Loucy (cell line): ENCODE results near the gene PDGFB.

Experiments
- H2AFZ ChIP-seq: fragments of 200-600 bp; sonication (generic); 2 replicates; pipeline ENCODE4 v1.6.0; 2016; ENCODE audit warnings: antibody characterized with exemption, mild to moderate bottlenecking, low read length, moderate library complexity
- H3F3A ChIP-seq: fragments of 200-600 bp; 2 replicates; pipeline ENCODE4 v1.6.0; 2016; ENCODE audit warnings: antibody characterized with exemption, low read depth, mild to moderate bottlenecking
- H3K27me3 ChIP-seq: fragments of 200-600 bp; sonication (generic); 2 replicates; pipeline ENCODE4 v1.6.1; 2014; ENCODE audit warnings: low read length, mild to moderate bottlenecking; ENCODE audit not compliant: insufficient read depth, poor library complexity, severe bottlenecking
- H3K36me3 ChIP-seq: fragments of 200-600 bp; sonication (generic); 2 replicates; pipeline ENCODE4 v1.6.1; 2016; ENCODE audit warnings: low read length; ENCODE audit not compliant: insufficient read depth
- H3K4me1 ChIP-seq: fragments of 200-600 bp; sonication (generic); 2 replicates; pipeline ENCODE4 v1.5.1; 2014; ENCODE audit warnings: low read length, mild to moderate bottlenecking; ENCODE audit not compliant: insufficient read depth, poor library complexity, severe bottlenecking
- H3K4me2 ChIP-seq: fragments of 200-600 bp; sonication (generic); 2 replicates; pipeline ENCODE4 v1.6.0; 2014; ENCODE audit warnings: antibody characterized with exemption, low read length, low read depth, mild to moderate bottlenecking; ENCODE audit not compliant: poor library complexity, severe bottlenecking
- H3K4me3 ChIP-seq: fragments of 200-600 bp; sonication (generic); 2 replicates; pipeline ENCODE4 v1.5.1; 2014; ENCODE audit warnings: low read length, mild to moderate bottlenecking, mixed read lengths; ENCODE audit not compliant: poor library complexity, severe bottlenecking
- H3K79me2 ChIP-seq: fragments of 200-600 bp; sonication (generic); 2 replicates; pipeline ENCODE4 v1.6.1; 2014; ENCODE audit warnings: low read length; ENCODE audit not compliant: insufficient read depth
- H3K9ac ChIP-seq: fragments of 200-600 bp; sonication (generic); 2 replicates; pipeline ENCODE4 v1.6.0; 2014; ENCODE audit warnings: mild to moderate bottlenecking, low read depth, low read length, moderate library complexity; ENCODE audit not compliant: poor library complexity, severe bottlenecking
- H3K9me2 ChIP-seq: fragments of 200-600 bp; sonication (generic); replicated peaks from 2 replicates; pipeline ENCODE4 v1.6.1; 2016; ENCODE audit warnings: low read depth, low read length, mixed read lengths
- H3K9me3 ChIP-seq: fragments of 200-600 bp; sonication (generic); 2 replicates; pipeline ENCODE4 v1.6.1; 2014; ENCODE audit warnings: mild to moderate bottlenecking, antibody characterized with exemption, low read length, low read depth; ENCODE audit not compliant: insufficient read depth
- H4K20me1 ChIP-seq: fragments of 200-600 bp; sonication (generic); 2 replicates; pipeline ENCODE4 v1.6.0; 2014; ENCODE audit warnings: antibody characterized with exemption, low read length, mild to moderate bottlenecking; ENCODE audit not compliant: insufficient read depth, poor library complexity, severe bottlenecking
- EZH2phosphoT487 ChIP-seq: fragments of 200-600 bp; IDR thresholded peaks from 2 replicates; pipeline ENCODE4 v1.6.1; 2018; ENCODE audit warnings: antibody characterized with exemption, mild to moderate bottlenecking, moderate library complexity, borderline replicate concordance
- TF ChIP-seq, protein P1 (sequence below): fragments of 200-600 bp; sonication (generic); conservative IDR thresholded peaks from 2 replicates; pipeline ENCODE4 v1.5.1; 2014; ENCODE audit warnings: mild to moderate bottlenecking, antibody characterized with exemption, low read length

Gene PDGFB

DNA sequence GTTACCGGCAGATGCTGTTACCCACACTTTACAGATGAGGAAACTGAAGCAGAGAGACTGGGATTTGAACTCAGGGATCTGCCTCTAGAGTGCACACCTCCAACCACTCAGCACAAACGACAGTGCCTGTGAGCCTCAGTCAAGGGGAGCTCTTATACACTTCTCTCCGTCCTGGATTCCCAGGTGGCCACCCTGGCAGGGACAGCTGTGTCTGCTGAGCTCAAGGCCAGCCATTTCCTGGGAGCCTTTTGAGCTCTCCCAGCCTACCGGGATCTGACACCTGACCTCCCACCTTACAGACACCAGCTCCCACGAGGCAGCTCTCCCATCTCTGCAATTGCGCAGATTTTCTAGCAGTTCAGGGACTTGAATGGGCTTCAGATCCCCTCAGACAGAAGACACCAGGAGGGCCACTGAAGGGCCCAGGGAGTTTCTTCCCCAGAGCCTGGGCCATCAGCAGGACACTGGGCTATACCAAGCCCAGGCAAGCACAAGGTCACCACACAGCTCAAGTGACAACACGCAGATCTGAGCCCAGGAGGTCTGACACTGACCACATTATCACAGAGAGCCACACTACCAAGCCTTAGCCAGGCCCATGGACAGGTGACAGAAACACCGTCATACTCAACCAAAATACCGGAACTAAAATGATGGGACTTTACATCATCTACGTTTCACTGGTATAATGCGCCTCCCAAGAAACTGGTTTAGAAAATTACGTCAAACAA lies 17.1 kb downstream of the PDGFB start:
- Histone ChIP-seq H3K4me2 (no peak overlapping the region), H3K9ac (no peak overlapping the region), H3F3A (no peaks in the 10 kb centered on the region), H3K9me2 (no peaks in the 10 kb centered on the region), H3K9me3 (no peaks in the 10 kb centered on the region), H2AFZ (no peak overlapping the region), H3K79me2 (no peaks in the 10 kb centered on the region), H4K20me1 (no peaks in the 10 kb centered on the region), H3K4me3 (no peak overlapping the region), H3K36me3 (no peaks in the 10 kb centered on the region), H3K27me3 (peaks cover 25% of the 10 kb centered on the region), H3K4me1 (no peaks in the 10 kb centered on the region)
- TF ChIP-seq, protein P1, sequence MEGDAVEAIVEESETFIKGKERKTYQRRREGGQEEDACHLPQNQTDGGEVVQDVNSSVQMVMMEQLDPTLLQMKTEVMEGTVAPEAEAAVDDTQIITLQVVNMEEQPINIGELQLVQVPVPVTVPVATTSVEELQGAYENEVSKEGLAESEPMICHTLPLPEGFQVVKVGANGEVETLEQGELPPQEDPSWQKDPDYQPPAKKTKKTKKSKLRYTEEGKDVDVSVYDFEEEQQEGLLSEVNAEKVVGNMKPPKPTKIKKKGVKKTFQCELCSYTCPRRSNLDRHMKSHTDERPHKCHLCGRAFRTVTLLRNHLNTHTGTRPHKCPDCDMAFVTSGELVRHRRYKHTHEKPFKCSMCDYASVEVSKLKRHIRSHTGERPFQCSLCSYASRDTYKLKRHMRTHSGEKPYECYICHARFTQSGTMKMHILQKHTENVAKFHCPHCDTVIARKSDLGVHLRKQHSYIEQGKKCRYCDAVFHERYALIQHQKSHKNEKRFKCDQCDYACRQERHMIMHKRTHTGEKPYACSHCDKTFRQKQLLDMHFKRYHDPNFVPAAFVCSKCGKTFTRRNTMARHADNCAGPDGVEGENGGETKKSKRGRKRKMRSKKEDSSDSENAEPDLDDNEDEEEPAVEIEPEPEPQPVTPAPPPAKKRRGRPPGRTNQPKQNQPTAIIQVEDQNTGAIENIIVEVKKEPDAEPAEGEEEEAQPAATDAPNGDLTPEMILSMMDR, result no peak
- no peak for TF ChIP-seq EZH2phosphoT487

DNA sequence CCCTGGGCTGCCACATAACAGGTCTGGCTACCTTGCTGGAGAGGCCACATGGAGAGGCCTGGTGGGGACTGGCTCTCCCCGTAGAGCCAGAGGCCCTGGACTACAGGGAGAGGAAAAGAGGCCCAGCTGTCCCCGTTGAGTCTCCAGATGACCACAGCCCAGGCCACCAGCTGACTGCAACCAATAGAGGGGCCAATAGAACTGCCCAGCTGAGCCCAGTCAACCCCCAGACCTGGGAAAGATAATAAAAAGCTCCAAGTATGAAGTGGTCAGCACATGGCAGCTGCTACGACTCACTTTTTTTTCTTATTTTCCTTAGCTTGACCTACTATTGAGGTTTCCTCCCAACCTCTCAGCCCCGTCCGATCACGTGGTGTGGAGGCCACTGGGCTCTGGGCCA lies 18.4 kb downstream of the PDGFB start:
- no peak overlapping the region for H3K9ac ChIP-seq
- H3K4me2 ChIP-seq, result no peak overlapping the region
- H4K20me1 ChIP-seq, result no peaks in the 10 kb centered on the region
- no peaks in the 10 kb centered on the region for H3K9me2 ChIP-seq
- H2AFZ ChIP-seq, result no peak overlapping the region
- H3K27me3 ChIP-seq, result peaks cover 23% of the 10 kb centered on the region
- no peaks in the 10 kb centered on the region for H3K36me3 ChIP-seq
- TF ChIP-seq, protein P1, result no peak
- TF ChIP-seq EZH2phosphoT487, result no peak
- no peaks in the 10 kb centered on the region for H3F3A ChIP-seq
- no peaks in the 10 kb centered on the region for H3K4me1 ChIP-seq
- no peaks in the 10 kb centered on the region for H3K9me3 ChIP-seq
- H3K79me2 ChIP-seq, result no peaks in the 10 kb centered on the region
- H3K4me3 ChIP-seq, result no peak overlapping the region

DNA sequence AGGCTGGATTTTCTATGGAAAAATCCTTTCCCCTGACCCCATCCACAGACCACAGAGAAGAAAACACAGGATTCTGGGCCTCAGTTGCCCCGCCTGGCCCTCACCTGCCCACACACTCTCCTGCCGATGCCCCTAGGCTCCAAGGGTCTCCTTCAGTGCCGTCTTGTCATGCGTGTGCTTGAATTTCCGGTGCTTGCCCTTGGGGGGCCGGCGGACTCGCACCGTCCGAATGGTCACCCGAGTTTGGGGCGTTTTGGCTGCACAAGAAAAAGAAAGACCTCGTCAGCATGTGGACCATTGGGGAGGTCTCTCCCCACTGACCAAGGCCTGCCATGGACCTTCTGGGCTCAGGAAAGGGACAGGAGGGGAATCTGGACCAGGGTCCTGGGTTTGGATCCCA lies 19.2 kb downstream of the PDGFB start:
- no peaks in the 10 kb centered on the region for H3K36me3 ChIP-seq
- H3F3A ChIP-seq, result no peaks in the 10 kb centered on the region
- H3K9me3 ChIP-seq, result no peaks in the 10 kb centered on the region
- no peak overlapping the region for H3K4me2 ChIP-seq
- no peaks in the 10 kb centered on the region for H3K79me2 ChIP-seq
- H4K20me1 ChIP-seq, result no peaks in the 10 kb centered on the region
- no peak overlapping the region for H3K9ac ChIP-seq
- TF ChIP-seq, protein P1, result no peak
- TF ChIP-seq EZH2phosphoT487, result no peak
- H3K9me2 ChIP-seq, result no peaks in the 10 kb centered on the region
- no peaks in the 10 kb centered on the region for H3K4me1 ChIP-seq
- peaks cover 16% of the 10 kb centered on the region for H3K27me3 ChIP-seq
- H3K4me3 ChIP-seq, result no peak overlapping the region
- H2AFZ ChIP-seq, result no peak overlapping the region
